Breast epithelium (tissue), 4 donors: Measurements from ENCODE around the gene CPNE9. TPM values are rescaled to one million over a fixed set of nuclear protein-coding genes. Genes with fewer than 3 reads are reported as not detected.
A peak's percentile ranks its signal among the peaks of the same experiment; 100 is the strongest.

Source experiments
- DNase-seq, 2 donors: peaks; one replicate each; pipeline ENCODE4 v3.0.0-alpha.2; 2019; ENCODE audit warnings: low spot score in 2 of 2
- H3K27ac ChIP-seq, 2 donors: fragments of 200-600 bp; sonication (generic) in 1 of 2; one replicate each; pipeline ENCODE4 v1.5.1; 2016 to 2019; ENCODE audit warnings: mild to moderate bottlenecking in 1 of 2
- H3K27me3 ChIP-seq, 2 donors: fragments of 200-600 bp; sonication (generic) in 1 of 2; one replicate each; pipeline versions ENCODE4 v1.5.1 to v1.6.0; 2017 to 2019; ENCODE audit warnings: control low read depth in 1 of 2, mild to moderate bottlenecking in 1 of 2
- H3K36me3 ChIP-seq: fragments of 200-600 bp; one replicate; pipeline ENCODE4 v1.5.1; 2019
- H3K4me1 ChIP-seq, 2 donors: fragments of 200-600 bp; sonication (generic); one replicate each; pipeline ENCODE4 v1.5.1; 2016 to 2019; ENCODE audit warnings: control low read depth in 1 of 2
- H3K4me3 ChIP-seq, 3 donors: fragments of 200-600 bp; sonication (generic); 1 replicate in 2 of 3; 2 replicates in 1 of 3; pipeline ENCODE4 v1.5.1; 2016 to 2019; ENCODE audit warnings: mild to moderate bottlenecking in 3 of 3, moderate library complexity in 2 of 3
- H3K9me3 ChIP-seq, 2 donors: fragments of 200-600 bp; sonication (generic) in 1 of 2; one replicate each; pipeline ENCODE4 v1.5.1; 2016 to 2019; ENCODE audit warnings: control low read depth in 1 of 2
- POLR2A ChIP-seq: fragments of 450-650 bp; IDR thresholded peaks from one replicate; pipeline ENCODE4 v1.6.1; 2016; ENCODE audit warnings: antibody characterized with exemption, mild to moderate bottlenecking, moderate library complexity
- POLR2AphosphoS5 ChIP-seq, 3 donors: sonication (generic); formaldehyde crosslinking; IDR thresholded peaks; one replicate each; pipeline ENCODE4 v1.6.1; 2017; ENCODE audit warnings: antibody characterized with exemption in 3 of 3
- intact Hi-C: fragments of 100-400 bp; cut with DNase I; formaldehyde crosslinking; loops from one replicate; pipeline ENCODE4 v1.15.1; 2023; ENCODE audit warnings: low total_unique reads
- total RNA-seq, 3 donors: library from RNA; depleted of rRNA; stranded (reverse); fragments of >200 nt; gene quantifications; one replicate each; pipeline ENCODE4 v1.1.0, GENCODE V29; 2016
- TF ChIP-seq, protein P1 (sequence below), 3 donors: fragments of 450-650 bp; IDR thresholded peaks; one replicate each; pipeline ENCODE4 v1.5.1; 2016 to 2017; ENCODE audit warnings: antibody characterized with exemption in 3 of 3, mild to moderate bottlenecking in 3 of 3, moderate library complexity in 3 of 3

Gene CPNE9
- total RNA-seq, 3 donors from 2014 or later: not detected

DNA sequence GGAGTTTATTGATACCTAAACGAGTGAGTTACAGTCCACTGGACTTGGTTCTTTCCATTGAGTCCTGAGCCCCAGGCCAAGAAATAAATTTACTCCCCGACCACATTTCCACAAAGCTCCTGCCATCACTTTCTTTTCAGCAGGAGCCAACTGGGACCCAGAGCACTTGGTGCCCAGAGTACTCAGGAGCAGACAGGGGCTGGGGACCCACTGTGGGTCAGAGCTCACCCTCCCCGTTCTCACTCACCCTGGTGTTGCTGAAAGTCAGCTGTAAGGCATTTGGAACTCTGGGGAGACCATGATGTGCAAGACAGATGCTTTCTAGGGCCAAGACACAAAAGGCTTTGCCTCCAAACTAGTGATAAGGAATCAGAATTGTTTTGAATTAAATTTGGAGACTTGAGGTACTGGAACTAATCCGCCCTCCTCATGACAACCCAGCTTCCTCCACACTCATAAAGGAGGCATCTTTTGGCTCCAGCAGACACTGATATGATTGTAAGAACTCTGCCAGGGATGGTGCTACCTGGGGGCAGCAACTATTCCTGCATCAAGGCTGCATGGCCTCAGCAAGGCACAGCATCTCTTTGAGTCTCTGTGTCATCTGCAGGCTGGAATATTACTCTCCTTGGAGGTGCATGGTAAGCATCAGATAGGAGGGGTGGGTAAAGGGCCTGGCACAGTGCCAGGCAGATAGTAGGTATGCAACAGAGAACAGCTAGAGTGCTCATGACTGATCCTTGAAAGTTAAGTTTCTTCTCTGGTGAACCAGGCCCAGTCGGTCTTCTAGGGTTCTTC is 73.5 kb downstream of the CPNE9 start:
- intact Hi-C loops: no loop called here
- no peak overlapping the region for H3K27ac ChIP-seq
- no peak for DNase-seq
- no peak overlapping the region for H3K4me3 ChIP-seq
- TF ChIP-seq POLR2A: no peak
- TF ChIP-seq POLR2AphosphoS5 (IDR thresholded peaks at IDR 0.05): no peak
- TF ChIP-seq, protein P1, sequence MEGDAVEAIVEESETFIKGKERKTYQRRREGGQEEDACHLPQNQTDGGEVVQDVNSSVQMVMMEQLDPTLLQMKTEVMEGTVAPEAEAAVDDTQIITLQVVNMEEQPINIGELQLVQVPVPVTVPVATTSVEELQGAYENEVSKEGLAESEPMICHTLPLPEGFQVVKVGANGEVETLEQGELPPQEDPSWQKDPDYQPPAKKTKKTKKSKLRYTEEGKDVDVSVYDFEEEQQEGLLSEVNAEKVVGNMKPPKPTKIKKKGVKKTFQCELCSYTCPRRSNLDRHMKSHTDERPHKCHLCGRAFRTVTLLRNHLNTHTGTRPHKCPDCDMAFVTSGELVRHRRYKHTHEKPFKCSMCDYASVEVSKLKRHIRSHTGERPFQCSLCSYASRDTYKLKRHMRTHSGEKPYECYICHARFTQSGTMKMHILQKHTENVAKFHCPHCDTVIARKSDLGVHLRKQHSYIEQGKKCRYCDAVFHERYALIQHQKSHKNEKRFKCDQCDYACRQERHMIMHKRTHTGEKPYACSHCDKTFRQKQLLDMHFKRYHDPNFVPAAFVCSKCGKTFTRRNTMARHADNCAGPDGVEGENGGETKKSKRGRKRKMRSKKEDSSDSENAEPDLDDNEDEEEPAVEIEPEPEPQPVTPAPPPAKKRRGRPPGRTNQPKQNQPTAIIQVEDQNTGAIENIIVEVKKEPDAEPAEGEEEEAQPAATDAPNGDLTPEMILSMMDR (IDR thresholded peaks at IDR 0.05): no peak
- no peaks in the 10 kb centered on the region for H3K4me1 ChIP-seq
- H3K27me3 ChIP-seq: no peaks in the 10 kb centered on the region
- H3K36me3 ChIP-seq: no peaks in the 10 kb centered on the region
- H3K9me3 ChIP-seq: no peaks in the 10 kb centered on the region

DNA sequence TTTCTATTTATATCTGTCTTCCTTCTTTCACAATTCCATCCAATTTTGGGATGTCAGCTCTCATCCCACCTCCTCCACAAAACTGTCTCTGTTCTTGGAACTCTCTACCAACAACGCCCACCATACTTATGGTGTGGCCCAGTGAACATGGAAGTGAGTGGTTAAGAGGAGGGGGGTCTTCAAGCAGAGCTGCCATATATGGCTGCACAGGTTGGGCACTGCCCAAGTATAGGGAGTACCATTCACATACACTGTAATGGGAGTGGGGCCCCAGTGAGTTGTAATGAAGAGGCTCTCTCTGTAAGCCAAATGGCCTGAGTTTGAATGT is 74.0 kb downstream of the CPNE9 start:
- intact Hi-C loops: no loop called here
- Histone ChIP-seq H3K36me3 (no peaks in the 10 kb centered on the region), H3K9me3 (no peaks in the 10 kb centered on the region), H3K4me1 (no peaks in the 10 kb centered on the region), H3K27me3 (no peaks in the 10 kb centered on the region), H3K27ac (peak overlapping the region in 1 of 2 donors; percentile 84), H3K4me3 (no peak overlapping the region)
- no peak for TF ChIP-seq POLR2A
- DNase-seq: no peak

DNA sequence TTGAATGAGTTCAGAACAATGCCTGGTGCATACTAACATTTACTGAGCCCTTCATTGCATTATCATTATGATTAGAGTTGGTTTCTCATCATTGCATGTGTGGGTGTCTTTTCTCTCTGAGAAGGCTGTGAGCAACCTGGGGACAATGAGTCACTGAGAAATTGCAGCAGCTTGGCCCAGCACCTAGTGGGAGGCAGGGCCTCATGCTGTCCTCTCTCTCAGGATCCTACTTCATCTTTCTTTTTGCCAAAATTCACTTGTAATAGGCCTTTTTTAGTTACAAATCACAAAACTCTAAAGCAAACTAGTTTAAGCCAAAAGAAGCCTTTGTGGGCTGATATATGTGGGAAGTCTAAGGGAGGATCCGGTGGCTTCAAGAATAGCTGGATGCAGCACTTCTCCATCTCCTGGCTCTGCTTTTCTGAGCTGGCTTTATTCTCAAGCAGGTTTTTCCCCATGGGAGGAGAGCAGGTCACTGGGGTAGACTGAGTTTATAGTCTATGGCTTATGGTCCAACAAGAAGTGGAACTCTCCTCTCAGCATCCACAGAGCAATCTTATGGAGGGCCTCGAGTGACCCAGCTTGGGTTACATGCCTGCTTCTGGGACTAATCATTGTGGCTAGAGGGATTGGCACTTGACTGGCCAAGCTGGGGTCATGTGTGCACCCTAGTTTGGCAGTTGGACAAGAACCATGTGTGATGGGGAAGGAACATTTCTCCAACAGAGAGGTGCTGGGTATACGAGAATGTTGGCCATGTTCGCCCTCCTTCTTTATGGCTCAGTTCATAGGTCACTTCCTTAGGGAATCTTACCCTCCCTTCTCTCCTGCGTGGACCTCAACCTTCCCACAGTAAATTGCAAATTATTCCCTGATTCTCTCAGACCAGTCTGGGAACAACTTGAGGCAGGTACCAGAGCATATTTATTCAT is 74.8 kb downstream of the CPNE9 start:
- Histone ChIP-seq H3K27ac (peak overlapping the region in 1 of 2 donors; percentile 84), H3K27me3 (no peaks in the 10 kb centered on the region), H3K4me1 (no peaks in the 10 kb centered on the region), H3K4me3 (no peak overlapping the region), H3K36me3 (no peaks in the 10 kb centered on the region), H3K9me3 (no peaks in the 10 kb centered on the region)
- TF ChIP-seq POLR2AphosphoS5 (IDR thresholded peaks at IDR 0.05) (no peak), POLR2A (no peak)
- TF ChIP-seq, protein P1 (IDR thresholded peaks at IDR 0.05): no peak
- no peak for DNase-seq
- intact Hi-C loops: no loop called here

DNA sequence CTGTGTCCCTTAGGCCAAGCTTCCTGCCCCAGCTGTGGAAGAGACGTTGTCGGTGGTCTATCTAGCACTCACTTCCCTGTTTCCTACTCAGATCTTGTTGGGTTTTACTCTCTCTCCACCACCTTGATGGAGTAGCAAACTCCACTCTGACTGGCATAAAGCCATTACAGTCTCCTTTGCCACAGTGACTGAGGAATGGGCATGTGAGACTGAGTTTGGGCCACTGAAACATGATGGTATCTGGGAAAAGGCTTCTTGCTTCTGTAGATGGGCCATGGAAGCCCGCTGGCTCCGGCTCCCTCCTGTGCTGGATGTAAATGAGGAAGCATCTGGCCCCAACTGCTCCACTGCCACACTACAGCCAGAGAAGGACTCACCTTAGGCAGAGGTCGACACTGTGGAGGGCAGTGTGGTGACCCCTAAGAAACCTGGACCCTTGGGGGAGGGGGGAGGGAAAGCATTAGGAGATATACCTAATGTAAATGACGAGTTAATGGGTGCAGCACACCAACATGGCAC is 75.5 kb downstream of the CPNE9 start:
- intact Hi-C loops: no loop called here
- H3K27ac ChIP-seq: peak overlapping the region in 1 of 2 donors; percentile 82
- no peak for DNase-seq

More for the DNA sequence above, 75.5 kb downstream of the CPNE9 start:
- no peaks in the 10 kb centered on the region for H3K36me3 ChIP-seq
- no peaks in the 10 kb centered on the region for H3K27me3 ChIP-seq
- H3K9me3 ChIP-seq: no peaks in the 10 kb centered on the region
- TF ChIP-seq, protein P1 (IDR thresholded peaks at IDR 0.05): no peak
- TF ChIP-seq POLR2A (no peak), POLR2AphosphoS5 (IDR thresholded peaks at IDR 0.05) (no peak)
- no peak overlapping the region for H3K4me3 ChIP-seq
- no peaks in the 10 kb centered on the region for H3K4me1 ChIP-seq

Other genes starting within 250 kb of the CPNE9 start
- gene LHFPL4, start 150.0 kb upstream of the CPNE9 start, total RNA-seq: not detected
- 10 to 100 TPM; 31.8 to 42.9 (median 37.5) TPM for gene MTMR14, start 54.3 kb upstream of the CPNE9 start, total RNA-seq
- gene BRPF1, start 27.9 kb downstream of the CPNE9 start, total RNA-seq: 10 to 100 TPM; 14.7 to 19.7 (median 19.3) TPM
- 10 to 100 TPM; 21.3 to 33.4 (median 23.3) TPM for gene OGG1, start 46.1 kb downstream of the CPNE9 start, total RNA-seq
- gene CAMK1, start 66.1 kb downstream of the CPNE9 start, total RNA-seq: 10 to 100 TPM; 25.2 to 58.7 (median 40.0) TPM
- gene TADA3, start 88.6 kb downstream of the CPNE9 start, total RNA-seq: 10 to 100 TPM; 66.1 to 73.4 (median 70.1) TPM
- 100 to 1,000 TPM; 116 to 163 (median 117) TPM for gene ARPC4, start 89.2 kb downstream of the CPNE9 start, total RNA-seq
- 10 to 100 TPM; 63.1 to 76.7 (median 72.3) TPM for gene TTLL3, start 106.4 kb downstream of the CPNE9 start, total RNA-seq
- gene RPUSD3, start 140.2 kb downstream of the CPNE9 start, total RNA-seq: 10 to 100 TPM; 33.4 to 41.3 (median 38.3) TPM
- 1,000 to 10,000 TPM in 1 of 3 donors, 100 to 1,000 TPM in 1, 10 to 100 TPM in 1; 92.3 to 1,697 (median 153) TPM for gene CIDEC, start 176.4 kb downstream of the CPNE9 start, total RNA-seq
- gene JAGN1, start 186.8 kb downstream of the CPNE9 start, total RNA-seq: 10 to 100 TPM; 34.1 to 73.1 (median 56.5) TPM
- gene IL17RE, start 199.0 kb downstream of the CPNE9 start, total RNA-seq: 10 to 100 TPM; 11.5 to 22.0 (median 11.7) TPM
- 100 to 1,000 TPM in 1 of 3 donors, 10 to 100 TPM in 2; 59.6 to 119 (median 90.6) TPM for gene IL17RC, start 213.3 kb downstream of the CPNE9 start, total RNA-seq
- gene CRELD1, start 230.0 kb downstream of the CPNE9 start, total RNA-seq: 10 to 100 TPM; 33.6 to 52.4 (median 44.6) TPM
- 1 to 10 TPM in 2 of 3 donors, under 1 TPM in 1; 0.64 to 2.8 (median 2.0) TPM for gene PRRT3, start 248.6 kb downstream of the CPNE9 start, total RNA-seq